Measurements from ENCODE around the gene SRRM2.

Gene SRRM2

DNA sequence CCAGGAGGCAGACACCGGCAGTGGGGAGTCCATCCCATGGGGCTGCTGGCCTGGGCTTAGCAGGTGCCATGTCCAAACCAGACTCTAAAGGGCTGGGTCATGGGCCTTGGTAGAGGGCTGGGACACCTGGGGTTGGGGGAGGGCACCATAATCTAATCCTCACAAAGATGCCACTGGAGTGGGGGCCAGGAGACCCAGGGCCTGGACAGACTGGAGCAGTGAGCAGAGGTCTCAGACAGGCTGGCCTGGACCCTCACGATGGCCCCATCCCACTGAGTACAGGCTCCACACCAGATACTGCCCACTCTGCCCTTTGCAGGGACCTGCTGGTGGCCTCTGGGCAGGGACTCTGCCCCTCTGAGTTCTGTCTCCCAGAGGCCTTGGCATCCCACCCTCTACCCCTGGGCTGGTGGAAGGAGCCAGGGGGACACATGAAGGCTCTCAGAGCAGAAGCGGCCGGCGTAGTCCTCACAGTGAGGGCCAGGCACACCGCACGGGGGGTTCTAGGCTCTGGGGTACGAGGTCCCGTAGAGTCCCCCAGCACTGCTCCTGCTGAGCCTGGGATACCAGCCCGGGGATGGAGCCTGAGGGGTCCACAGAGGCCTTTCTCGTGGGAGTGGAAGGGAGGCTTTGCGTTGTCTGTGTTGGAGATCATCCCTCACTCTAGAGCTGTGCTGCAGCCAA lies 10.0 kb upstream of the SRRM2 start:
- TF ChIP-seq, protein P1, sequence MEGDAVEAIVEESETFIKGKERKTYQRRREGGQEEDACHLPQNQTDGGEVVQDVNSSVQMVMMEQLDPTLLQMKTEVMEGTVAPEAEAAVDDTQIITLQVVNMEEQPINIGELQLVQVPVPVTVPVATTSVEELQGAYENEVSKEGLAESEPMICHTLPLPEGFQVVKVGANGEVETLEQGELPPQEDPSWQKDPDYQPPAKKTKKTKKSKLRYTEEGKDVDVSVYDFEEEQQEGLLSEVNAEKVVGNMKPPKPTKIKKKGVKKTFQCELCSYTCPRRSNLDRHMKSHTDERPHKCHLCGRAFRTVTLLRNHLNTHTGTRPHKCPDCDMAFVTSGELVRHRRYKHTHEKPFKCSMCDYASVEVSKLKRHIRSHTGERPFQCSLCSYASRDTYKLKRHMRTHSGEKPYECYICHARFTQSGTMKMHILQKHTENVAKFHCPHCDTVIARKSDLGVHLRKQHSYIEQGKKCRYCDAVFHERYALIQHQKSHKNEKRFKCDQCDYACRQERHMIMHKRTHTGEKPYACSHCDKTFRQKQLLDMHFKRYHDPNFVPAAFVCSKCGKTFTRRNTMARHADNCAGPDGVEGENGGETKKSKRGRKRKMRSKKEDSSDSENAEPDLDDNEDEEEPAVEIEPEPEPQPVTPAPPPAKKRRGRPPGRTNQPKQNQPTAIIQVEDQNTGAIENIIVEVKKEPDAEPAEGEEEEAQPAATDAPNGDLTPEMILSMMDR (IDR thresholded peaks at IDR 0.05; ENCODE audit: low read depth, low read length) = no peak
- no peak overlapping the region for H3K4me3 ChIP-seq (ENCODE audit: low read depth, low read length)

DNA sequence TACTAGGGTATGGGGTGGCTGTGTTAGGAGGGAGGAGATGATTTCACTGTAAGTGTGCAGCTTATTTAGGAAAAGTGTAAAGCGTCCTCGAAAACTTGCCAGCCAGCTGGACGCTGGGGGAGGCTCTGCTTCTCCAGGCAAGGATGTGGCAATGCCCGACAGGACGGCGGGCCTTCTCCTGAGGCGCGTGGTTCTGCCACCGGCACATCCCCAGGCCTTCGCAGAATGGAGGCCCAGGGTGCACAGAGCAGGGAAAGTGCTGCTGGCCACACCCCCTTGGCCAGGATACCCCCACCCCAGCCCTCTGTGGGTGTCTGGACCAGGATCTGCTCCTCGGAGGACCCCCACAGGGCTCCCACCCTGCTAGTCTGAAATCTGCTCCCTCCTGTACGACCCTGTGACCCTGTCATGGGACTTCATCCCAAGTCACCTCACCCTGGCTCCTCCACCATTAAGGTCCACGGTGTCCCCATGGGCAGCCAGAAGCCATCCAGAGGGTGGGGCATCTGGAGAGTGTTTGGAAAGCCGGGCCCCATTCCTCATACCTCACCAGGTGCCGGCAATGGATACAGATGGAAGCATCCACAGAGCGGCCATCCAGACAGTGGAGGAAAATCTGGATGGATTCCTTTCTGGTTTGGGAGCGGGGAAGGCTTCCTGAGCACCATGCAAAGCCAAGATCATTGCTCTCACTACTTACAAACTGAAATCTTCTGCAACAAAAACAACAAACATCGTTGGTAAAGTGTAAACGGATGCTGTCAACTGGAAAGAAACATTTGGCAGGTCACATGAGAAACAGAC lies 9.2 kb upstream of the SRRM2 start:
- no peak overlapping the region for H3K4me3 ChIP-seq (ENCODE audit: low read depth, low read length)
- TF ChIP-seq, protein P1 (IDR thresholded peaks at IDR 0.05; ENCODE audit: low read depth, low read length) = no peak

DNA sequence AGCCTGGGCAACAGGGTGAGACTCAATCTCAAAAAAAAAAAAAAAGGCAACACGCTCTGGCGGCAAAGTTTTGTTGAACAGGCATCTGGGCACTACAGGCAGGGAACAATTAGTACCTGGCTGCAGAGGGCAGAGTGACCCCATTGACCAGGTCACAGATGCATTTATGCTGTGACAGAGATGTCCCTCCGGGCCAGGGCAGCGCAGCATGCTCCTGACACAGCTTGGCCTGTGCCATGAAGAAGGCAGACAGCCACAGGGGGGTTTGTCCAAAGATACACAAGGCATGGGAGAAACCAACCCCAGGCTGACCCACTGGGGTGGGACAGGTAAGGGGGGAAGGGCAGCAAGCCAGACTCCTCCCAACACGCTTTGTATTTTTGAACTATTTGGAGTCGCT lies 7.7 kb upstream of the SRRM2 start:
- H3K4me3 ChIP-seq (ENCODE audit: low read depth, low read length) = no peak overlapping the region
- TF ChIP-seq, protein P1 (IDR thresholded peaks at IDR 0.05; ENCODE audit: low read depth, low read length) = no peak

DNA sequence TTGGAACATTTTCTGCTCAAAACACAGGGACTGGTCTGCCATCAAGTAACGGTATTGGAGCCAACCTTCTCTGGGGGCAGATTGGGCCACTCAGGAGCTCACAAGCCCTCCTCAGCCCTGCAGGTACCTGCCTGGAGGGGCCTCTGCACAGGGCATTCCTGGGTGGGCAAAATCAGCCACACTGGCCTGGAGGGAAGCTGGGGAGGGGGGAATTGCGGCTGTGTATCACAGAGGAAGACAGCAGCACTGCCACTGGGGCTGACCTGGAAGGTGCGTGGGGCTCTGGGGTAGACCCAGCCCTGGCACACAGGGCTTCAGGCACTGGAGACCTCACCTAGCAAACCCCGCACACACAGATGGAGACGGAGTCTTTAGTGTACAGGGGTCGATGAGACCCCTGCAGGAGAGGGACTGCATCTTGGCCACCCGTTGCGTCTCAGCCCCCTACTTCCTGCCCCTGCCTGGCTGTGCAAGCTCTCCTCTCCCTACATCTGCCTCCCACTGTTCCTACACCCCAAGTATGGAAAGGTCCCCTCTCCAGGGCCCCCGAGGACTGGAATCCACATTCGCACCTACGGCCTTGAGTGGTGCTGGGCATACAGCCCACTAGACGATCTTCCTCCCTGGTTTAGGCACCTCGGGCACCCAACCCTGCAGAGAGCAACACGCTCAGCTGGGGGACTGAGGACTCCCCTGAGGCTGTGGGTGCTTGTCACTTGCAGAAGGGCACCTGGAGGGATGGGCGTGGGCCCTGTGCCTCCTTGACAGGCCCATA lies 7.1 kb upstream of the SRRM2 start:
- TF ChIP-seq, protein P1 (IDR thresholded peaks at IDR 0.05; ENCODE audit: low read depth, low read length) = no peak
- no peak overlapping the region for H3K4me3 ChIP-seq (ENCODE audit: low read depth, low read length)

DNA sequence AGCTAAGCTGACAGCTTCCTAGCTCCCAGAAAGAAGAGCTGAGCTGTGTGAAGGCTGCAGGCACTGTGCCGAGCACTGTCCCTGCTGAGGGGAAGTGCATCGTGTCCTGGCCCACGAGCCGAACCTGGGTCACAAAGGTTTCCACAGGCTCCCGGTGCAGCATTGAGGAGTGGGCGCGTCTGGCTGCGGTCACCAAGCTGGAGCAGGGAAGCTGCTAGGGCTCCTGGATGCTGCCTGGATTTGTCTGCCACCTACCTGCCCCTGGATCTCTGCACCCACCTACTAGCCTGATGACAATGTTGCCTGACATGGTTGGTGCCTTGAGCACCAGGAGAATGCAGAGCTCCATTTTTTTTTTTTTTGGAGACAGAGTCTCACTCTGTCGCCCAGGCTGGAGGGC lies 6.5 kb upstream of the SRRM2 start:
- no peak overlapping the region for H3K4me3 ChIP-seq (ENCODE audit: low read depth, low read length)
- TF ChIP-seq, protein P1 (IDR thresholded peaks at IDR 0.05; ENCODE audit: low read depth, low read length) = no peak

DNA sequence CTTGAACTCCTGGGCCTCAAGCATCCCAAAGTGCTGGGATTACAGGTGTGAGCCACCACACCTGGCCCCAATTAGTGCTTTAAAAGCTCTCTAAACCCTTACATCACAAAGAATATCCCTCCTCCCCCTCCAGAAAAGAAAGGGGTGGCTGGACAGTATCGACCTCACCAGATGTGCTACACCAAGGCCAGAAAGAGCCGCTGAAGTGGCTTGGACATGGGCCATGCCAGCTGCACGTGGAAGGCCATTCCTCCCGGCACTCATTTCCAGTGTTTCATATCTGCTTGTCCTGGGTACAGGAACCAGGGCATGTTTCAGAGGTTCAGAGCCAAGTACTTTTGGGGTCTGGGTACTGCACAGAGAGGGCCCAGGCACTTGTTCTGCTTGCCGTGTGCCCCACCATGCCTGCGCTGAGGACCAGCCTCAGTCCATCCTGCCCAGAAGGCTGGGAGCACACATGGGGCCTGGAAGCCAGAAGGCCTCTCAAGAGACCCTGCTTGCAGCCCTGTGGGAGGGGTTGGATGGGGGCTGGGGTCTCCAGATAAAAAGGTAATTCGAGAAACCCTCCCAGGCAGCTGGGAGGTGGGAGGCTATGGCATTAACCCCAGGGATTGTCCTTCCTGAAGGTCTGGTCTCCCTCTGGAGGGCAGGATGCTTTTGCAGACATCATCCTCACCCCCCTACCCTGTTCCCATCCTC lies 3.5 kb upstream of the SRRM2 start:
- no peak overlapping the region for H3K4me3 ChIP-seq (ENCODE audit: low read depth, low read length)
- TF ChIP-seq, protein P1 (IDR thresholded peaks at IDR 0.05; ENCODE audit: low read depth, low read length) = no peak

All from WI38 (cell line).